Measurements from ENCODE around the gene CEP41. TPM values are rescaled to one million over a fixed set of nuclear protein-coding genes. Genes with fewer than 3 reads are reported as not detected.
"Not testable (repeated sequence)": the region's sequence is repeated elsewhere in the genome, so short reads cannot be mapped to it uniquely, and the experiment has no call there.

The CEP41 gene
- total RNA-seq, 6 experiments from 2014 or later, result 2.6 to 11.7 (median 4.6) TPM

- Histone ChIP-seq H3K27ac (no peak overlapping the region), H3K4me1 (no peaks in the 10 kb centered on the region), H3K4me3 (no peak overlapping the region), H3K36me3 (no peaks in the 10 kb centered on the region), H3K9me3 (peaks cover 0 to 5% (median 0%) of the 10 kb centered on the region in 4 donors), H3K27me3 (no peaks in the 10 kb centered on the region)
- WGBS (ENCODE audit: insufficient coverage, low coverage, low lambda C conversion rate, missing lambda C conversion rate), result 49% methylated on average over 2 of the region's 2 CpGs
- DNase-seq, result no peak
- TF ChIP-seq POLR2A (IDR thresholded peaks at IDR 0.05) (no peak), CTCF (IDR thresholded peaks at IDR 0.05) (no peak)
- intact Hi-C loops (cut with DNase I), result no loop called here
- no peak for ATAC-seq
Measured at GRCh38 chr7:130458257-130458656, 17.4 kb upstream of the CEP41 start.

- H3K27me3 ChIP-seq, result no peaks in the 10 kb centered on the region
- no peak for ATAC-seq
- 29% methylated on average over 1 of the region's 2 CpGs for WGBS (ENCODE audit: insufficient coverage, low coverage, low lambda C conversion rate, missing lambda C conversion rate)
- no peak for DNase-seq
- H3K36me3 ChIP-seq, result no peaks in the 10 kb centered on the region
- no peak overlapping the region for H3K4me3 ChIP-seq
- no peak overlapping the region for H3K27ac ChIP-seq
- peaks cover 0 to 5% (median 0%) of the 10 kb centered on the region in 4 donors for H3K9me3 ChIP-seq
- H3K4me1 ChIP-seq, result no peaks in the 10 kb centered on the region
- intact Hi-C loops (cut with DNase I), result no loop called here
- TF ChIP-seq POLR2A (IDR thresholded peaks at IDR 0.05), result no peak
- TF ChIP-seq CTCF (IDR thresholded peaks at IDR 0.05), result no peak
Measured at GRCh38 chr7:130454959-130455358, 14.1 kb upstream of the CEP41 start.

- no peak overlapping the region for H3K27ac ChIP-seq
- no peaks in the 10 kb centered on the region for H3K36me3 ChIP-seq
- WGBS (ENCODE audit: insufficient coverage, low coverage, low lambda C conversion rate, missing lambda C conversion rate), result 67% methylated on average over 3 of the region's 3 CpGs
- TF ChIP-seq POLR2A (IDR thresholded peaks at IDR 0.05) (no peak), CTCF (IDR thresholded peaks at IDR 0.05) (no peak)
- no peaks in the 10 kb centered on the region for H3K27me3 ChIP-seq
- DNase-seq (no peak), ATAC-seq (no peak)
- H3K4me3 ChIP-seq, result no peak overlapping the region
- H3K4me1 ChIP-seq, result no peaks in the 10 kb centered on the region
- H3K9me3 ChIP-seq, result no peaks in the 10 kb centered on the region
- intact Hi-C loops (cut with DNase I), result no loop called here
Measured at GRCh38 chr7:130452951-130453350, 12.1 kb upstream of the CEP41 start.

GRCh38 chr7:130451344-130451743, 10.5 kb upstream of the CEP41 start:
- H3K4me3 ChIP-seq; H3K27ac ChIP-seq; intact Hi-C loops (cut with DNase I); DNase-seq; ATAC-seq; H3K4me1 ChIP-seq; H3K9me3 ChIP-seq; H3K27me3 ChIP-seq; H3K36me3 ChIP-seq: not testable (repeated sequence)
- WGBS (ENCODE audit: insufficient coverage, low coverage, low lambda C conversion rate, missing lambda C conversion rate), result 72% methylated on average over 2 of the region's 3 CpGs

GRCh38 chr7:130446259-130446658, 5.4 kb upstream of the CEP41 start:
- ATAC-seq (no peak), DNase-seq (no peak)
- Histone ChIP-seq H3K27me3 (no peaks in the 10 kb centered on the region), H3K4me3 (no peak overlapping the region), H3K36me3 (no peaks in the 10 kb centered on the region), H3K27ac (no peak overlapping the region), H3K9me3 (no peaks in the 10 kb centered on the region), H3K4me1 (peaks cover 0 to 4% (median 0%) of the 10 kb centered on the region in 4 donors)
- 74% methylated on average over 3 of the region's 3 CpGs for WGBS (ENCODE audit: insufficient coverage, low coverage, low lambda C conversion rate, missing lambda C conversion rate)
- no peak for TF ChIP-seq CTCF (IDR thresholded peaks at IDR 0.05)
- no peak for TF ChIP-seq POLR2A (IDR thresholded peaks at IDR 0.05)
- intact Hi-C loops (cut with DNase I), result no loop called here
